Limb (tissue), 2 donors: ENCODE data around the gene SCAMP5.
A peak's percentile ranks its signal among the peaks of the same experiment; 100 is the strongest.

Source experiments
- DNase-seq, 2 donors: peaks; one replicate each; pipeline ENCODE4 v3.0.0-alpha.2; 2016; ENCODE audit errors: extremely low spot score in 2 of 2

Gene SCAMP5

GRCh38 chr15:75022783-75023180 lies 27.4 kb downstream of the SCAMP5 start:
- DNase-seq: no peak

DNA sequence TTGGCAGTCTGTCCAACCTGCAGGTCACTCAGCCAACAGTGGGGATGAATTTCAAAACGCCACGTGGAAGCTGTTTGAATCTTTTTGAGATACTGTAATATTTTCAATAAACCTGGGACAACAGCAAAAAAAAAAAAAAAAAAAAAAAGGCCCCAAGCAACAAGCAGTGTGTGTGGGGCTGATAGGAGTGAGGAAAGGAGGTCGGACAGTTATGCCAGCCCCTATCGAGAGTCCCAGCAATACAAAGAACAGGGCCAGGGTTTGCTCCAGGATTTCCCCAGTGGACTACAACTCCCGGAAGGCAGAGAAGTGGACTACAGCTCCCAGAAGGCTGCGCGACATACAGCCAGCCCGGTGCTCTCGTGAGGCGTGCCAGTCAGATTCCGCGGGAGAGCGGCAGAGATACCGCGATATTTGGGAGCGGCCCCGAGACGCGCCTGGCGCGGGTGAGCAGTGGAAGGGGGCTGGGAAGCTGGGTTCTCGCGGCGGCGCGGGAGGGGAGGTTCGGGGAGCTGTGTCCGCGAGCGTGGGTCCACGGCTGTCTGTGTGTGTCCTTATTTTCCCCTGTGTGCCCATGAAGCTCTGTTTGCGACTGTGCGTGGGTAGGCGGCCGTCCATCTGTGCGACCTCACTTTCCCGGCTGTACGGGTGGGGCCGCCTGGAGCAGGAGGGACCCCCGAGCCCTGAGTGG lies 28.0 kb downstream of the SCAMP5 start, which contains the start of gene PPCDC:
PPCDC (plus strand) TSS at position 410 of the 691 bp plus-strand sequence. CDS start 4,729 bp downstream, outside the sequence.
- peak; percentile 95 to 98 for DNase-seq

- DNase-seq: no peak
These were observed 28.7 kb downstream of the SCAMP5 start for GRCh38 chr15:75023872-75024636.

GRCh38 chr15:75025107-75025506 lies 29.7 kb downstream of the SCAMP5 start:
- DNase-seq: no peak

DNA sequence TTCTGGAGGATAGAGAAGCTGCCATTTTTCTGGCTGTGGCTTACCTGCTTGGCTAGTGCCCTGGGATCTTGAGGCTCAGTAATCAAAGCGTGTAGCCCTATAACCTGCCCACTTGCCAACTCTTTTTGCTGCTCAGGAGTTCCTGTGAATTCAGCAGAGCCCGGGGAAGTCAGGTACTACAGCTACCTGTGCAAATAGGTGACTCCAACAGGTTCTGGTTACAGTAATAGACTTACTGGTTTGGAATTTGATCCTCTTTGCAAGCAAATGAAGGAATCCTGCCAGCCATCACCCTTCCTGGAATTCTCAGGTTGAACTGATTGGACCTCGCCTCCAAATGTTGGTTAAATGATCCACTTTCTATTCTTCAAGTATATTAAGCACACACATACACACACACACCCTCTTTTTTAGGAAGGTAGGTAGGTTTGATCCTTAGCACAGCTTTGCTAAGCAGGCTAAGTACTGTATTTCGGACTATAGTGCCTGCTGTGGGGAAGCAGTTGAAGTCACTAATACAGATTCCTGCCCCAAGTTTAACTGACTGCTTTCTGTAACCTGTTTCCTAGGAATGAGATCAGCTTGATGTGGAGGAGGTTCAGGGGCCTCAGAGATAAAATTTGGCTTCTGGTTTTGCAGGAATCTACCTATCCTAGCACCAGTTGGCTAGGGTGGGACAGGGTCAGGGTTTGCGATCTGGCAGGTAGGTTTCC lies 30.3 kb downstream of the SCAMP5 start:
- DNase-seq: no peak

DNA sequence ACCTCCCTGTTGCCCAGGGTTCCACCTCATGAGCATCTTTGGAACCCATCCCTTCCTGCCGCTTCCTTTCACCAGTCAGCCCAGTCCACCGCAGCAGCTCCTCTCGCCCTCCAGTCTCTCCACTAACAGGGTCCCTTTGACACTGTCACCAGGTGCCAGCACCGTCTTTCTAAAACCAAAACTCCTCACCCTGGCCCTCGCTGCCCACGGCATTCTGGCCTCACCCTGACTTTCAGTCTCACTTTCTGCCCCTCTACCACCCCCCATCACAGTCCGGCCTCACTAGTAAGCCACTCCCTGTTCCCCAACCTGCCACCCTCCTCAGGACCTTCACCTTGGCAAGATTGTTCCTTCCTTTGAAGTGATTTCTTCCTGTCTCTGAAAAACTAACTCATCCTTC lies 32.2 kb downstream of the SCAMP5 start:
- no peak for DNase-seq

DNA sequence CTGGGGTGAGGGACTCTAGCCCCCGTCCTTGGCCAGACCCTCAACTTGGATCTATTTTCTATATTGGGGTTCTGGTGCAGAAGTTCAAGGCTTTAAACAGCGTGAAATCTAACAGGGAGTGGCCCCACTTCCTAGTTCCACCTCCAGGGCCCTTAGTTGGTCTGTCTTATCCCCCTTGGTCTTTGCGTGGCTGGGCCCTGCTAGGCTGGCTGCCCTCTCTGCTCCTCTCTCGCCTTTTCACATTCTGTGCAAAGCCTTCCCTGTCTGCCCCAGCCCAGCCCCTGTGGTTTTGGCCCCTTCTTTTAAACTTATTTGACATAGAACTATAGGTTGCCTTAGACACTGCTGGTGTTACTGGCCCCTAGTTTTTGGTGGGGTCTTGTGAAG lies 33.6 kb downstream of the SCAMP5 start:
- no peak for DNase-seq

- peak; percentile 90 to 94 for DNase-seq
These were observed 34.1 kb downstream of the SCAMP5 start for GRCh38 chr15:75029378-75030022.

DNA sequence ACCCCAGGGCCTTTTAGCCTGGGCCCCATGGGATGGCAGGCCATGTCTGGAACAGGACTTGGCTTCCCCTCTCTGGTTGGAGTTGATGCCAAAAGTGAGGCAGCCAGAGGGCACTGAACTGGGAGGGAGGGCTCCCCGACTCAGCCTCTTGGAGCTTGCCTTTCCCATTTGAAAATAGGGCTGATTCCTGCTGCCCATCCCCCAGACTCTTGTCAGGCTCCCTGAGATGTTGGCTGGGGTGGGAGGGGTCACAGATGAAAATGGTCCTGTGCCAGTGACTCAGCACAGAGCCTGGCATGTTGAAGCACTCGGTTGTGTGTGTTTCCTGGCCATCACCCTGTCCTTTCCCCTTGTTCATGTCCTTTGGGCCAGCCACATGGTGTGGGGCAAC lies 34.7 kb downstream of the SCAMP5 start:
- no peak for DNase-seq

GRCh38 chr15:75030424-75030823 lies 35.1 kb downstream of the SCAMP5 start:
- no peak for DNase-seq

DNA sequence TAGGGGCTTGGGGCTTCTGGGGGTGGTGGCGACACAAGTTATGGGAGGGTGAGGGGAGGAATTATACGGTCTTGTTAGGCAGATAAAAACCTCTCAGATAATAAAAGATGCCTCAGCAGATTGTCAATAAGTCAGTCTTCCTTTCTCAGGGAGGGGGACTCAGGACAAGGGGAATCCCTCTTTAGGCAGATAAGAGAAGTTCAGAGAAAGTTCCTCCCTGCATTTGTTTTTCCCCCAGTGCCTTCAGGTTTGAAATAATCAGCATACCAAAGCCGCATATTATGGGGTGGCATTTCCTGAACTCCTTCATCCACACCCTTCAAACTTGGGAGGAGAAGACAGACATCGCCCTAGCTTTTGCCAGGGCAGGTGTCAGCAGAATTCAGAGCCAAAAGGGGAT lies 36.5 kb downstream of the SCAMP5 start:
- no peak for DNase-seq

DNA sequence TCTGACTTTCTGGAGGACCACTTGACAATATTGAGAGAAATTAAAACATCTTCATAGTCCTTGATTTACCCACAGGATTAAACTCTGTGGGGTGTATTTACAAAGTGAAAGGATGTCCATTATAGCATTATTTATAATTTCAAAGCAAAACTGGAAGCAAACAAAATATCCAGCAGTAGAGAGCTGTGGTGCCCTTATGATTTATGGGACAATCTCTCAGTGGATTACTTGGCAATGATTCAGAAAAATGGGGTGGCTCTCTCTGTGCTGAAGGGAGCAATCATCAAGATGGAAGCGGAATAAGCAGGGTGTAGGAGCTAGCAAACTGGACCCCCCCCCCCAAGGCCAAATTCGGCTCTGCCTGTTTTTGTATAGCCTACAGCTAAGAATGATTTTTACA lies 37.0 kb downstream of the SCAMP5 start:
- DNase-seq: no peak

DNA sequence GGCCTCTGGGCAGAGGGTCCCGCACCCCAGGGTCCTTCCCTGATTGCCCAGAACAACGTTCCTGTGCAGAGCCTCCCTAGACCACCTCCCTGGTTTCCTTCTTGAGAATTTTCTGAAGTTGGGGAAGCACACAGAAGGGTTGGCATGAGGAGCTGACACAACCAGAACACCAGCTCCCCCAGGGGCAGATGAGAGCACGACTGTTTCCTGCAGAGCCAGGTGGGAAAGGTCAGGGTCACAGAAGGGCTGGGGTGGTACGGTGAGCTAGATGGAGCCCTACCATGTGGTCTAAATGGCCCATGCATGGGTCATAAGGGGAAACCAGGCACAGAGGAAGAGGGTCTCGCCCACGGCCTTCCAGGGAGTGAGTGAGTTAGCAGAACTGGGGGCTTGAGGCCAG lies 38.4 kb downstream of the SCAMP5 start:
- no peak for DNase-seq

DNA sequence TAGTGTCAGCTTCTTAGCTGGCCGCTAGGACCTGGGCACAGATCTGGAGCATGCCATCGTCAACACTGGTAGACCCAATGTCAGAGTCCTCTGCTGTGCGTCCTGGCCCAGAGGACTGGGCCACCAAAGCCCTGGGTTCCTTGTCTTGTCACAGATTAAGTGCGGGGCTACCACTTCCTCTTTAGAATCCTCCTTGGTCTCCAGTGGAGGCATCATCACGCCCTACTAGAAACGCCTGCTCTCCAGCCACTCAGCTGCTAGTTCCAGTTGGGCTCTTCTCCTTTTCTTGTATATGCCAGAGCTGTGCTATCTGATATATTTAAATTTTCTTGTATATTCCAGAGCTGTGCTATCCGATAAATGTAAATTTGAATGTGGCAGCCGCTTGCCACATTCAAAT lies 39.3 kb downstream of the SCAMP5 start:
- DNase-seq: no peak

- no peak for DNase-seq
These were observed 40.9 kb downstream of the SCAMP5 start for GRCh38 chr15:75036212-75036616.

DNA sequence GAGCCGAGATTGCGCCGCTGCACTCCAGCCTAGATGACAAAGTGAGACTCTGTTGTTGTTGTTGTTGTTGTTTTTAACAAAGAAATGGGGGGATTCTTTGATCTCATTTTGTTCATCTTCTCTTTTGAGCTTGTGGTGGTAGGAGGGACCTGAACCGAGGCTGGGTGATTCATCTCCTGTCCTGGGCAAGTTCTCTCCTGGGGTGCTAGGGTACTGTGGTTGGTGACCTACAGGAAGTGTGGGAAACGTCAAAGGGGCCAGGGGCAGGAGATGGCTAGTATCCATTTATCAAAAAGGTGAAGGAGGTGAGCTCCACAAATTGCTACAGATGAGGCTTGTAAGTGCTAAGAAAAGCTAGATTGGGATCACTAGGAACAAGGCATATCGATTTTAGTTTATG lies 42.3 kb downstream of the SCAMP5 start:
- DNase-seq: no peak

- DNase-seq: no peak
These were observed 42.9 kb downstream of the SCAMP5 start for GRCh38 chr15:75038231-75038630.

DNA sequence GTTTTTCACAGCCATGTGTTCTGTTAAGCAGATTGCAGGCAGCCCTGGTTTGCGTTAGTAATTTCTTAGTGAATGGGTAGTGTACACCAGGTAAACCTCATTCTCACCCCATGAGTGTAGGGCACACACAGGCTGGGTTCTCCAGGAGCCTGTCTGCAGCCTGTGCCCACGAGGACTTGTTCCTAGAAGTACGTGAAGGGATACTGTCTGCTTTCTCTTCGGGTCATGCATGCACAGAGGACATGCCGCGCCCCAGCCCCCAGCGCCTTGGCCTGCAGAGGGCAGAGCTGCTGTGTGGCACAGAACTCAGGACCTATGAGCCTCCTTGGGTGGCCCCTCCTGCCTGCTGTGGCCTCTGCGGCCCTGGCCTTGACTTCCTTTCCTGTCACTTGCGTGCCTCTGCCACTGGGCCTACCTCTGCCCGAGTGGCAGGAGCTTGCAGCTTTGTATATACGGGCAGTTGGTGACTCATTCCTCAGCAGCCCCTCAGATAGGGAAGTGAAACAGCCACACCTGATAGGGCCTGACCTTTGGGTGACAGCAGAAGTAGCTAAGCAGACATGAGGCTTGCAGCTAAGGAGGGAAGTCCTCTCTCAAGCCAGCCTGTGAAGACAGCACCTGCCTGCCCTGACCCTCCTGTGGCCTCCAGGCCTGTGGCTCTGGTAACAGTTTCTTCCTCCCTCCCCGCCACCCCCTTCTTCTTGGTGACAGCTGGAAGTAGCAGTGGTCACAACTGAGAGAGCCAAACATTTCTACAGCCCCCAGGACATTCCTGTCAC lies 47.6 kb downstream of the SCAMP5 start:
- DNase-seq: peak in 1 of 2 donors; percentile 59

GRCh38 chr15:75043509-75044257 lies 48.3 kb downstream of the SCAMP5 start:
- peak; percentile 80 to 88 for DNase-seq

DNA sequence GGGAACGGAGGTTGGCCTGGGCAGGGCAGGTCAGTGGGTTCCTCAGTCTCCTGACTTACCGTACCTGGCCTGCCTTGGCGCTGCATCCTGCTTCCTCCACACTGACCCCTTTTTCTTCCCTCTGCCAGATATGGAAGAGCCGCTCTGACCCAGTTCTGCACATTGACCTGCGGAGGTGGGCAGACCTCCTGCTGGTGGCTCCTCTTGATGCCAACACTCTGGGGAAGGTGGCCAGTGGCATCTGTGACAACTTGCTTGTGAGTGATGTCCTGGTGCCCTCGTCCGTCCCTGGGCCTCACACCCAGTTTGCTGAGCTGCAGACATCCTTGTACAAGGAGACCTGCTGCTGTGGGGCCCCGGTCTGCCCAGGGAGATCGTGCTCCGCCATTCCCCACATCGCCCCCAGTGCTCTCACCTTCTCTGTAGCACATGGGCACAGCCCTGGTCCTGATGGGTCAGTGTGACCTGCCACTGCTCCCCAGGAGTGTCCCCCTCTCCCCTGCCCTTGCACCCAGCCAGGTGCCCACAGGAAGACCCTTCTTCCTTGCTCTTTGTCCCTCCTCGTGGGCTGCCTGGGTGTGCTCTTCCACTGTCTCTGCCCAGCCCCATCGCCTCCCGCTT lies 49.0 kb downstream of the SCAMP5 start:
- no peak for DNase-seq
